HUES48 (cell line): ENCODE data around the gene LRFN4.

Experiments used
- H3K27ac ChIP-seq: one replicate; pipeline ENCODE4 v1.7.0; 2013; ENCODE audit warnings: low read depth, low read length, inconsistent platforms
- H3K27me3 ChIP-seq: 2 replicates; pipeline ENCODE4 v1.6.1; 2013; ENCODE audit warnings: mild to moderate bottlenecking, low read length; ENCODE audit not compliant: control insufficient read depth, insufficient read depth
- H3K36me3 ChIP-seq: 2 replicates; pipeline ENCODE4 v1.6.1; 2013; ENCODE audit warnings: low read length; ENCODE audit not compliant: control insufficient read depth, insufficient read depth
- H3K4me1 ChIP-seq: 2 replicates; pipeline ENCODE4 v1.6.1; 2013; ENCODE audit warnings: mild to moderate bottlenecking, low read length; ENCODE audit not compliant: control insufficient read depth, insufficient read depth
- H3K4me3 ChIP-seq: 2 replicates; pipeline ENCODE4 v1.5.1; 2013; ENCODE audit warnings: mild to moderate bottlenecking, low read depth, low read length
- H3K9ac ChIP-seq: 2 replicates; pipeline ENCODE4 v1.6.1; 2013; ENCODE audit warnings: mild to moderate bottlenecking, low read depth, low read length, moderate library complexity
- H3K9me3 ChIP-seq: 2 replicates; pipeline ENCODE4 v1.6.1; 2013; ENCODE audit warnings: low read length; ENCODE audit not compliant: control insufficient read depth, insufficient read depth

Gene LRFN4

GRCh38 chr11:66852466-66853241 lies 4.2 kb upstream of the LRFN4 start:
- H3K4me3 ChIP-seq: no peak overlapping the region
- H3K9ac ChIP-seq: no peak overlapping the region
- H3K4me1 ChIP-seq: peaks cover 4% of the 10 kb centered on the region
- no peaks in the 10 kb centered on the region for H3K9me3 ChIP-seq
- no peak overlapping the region for H3K27ac ChIP-seq
- H3K36me3 ChIP-seq: peaks cover 20% of the 10 kb centered on the region
- no peaks in the 10 kb centered on the region for H3K27me3 ChIP-seq

DNA sequence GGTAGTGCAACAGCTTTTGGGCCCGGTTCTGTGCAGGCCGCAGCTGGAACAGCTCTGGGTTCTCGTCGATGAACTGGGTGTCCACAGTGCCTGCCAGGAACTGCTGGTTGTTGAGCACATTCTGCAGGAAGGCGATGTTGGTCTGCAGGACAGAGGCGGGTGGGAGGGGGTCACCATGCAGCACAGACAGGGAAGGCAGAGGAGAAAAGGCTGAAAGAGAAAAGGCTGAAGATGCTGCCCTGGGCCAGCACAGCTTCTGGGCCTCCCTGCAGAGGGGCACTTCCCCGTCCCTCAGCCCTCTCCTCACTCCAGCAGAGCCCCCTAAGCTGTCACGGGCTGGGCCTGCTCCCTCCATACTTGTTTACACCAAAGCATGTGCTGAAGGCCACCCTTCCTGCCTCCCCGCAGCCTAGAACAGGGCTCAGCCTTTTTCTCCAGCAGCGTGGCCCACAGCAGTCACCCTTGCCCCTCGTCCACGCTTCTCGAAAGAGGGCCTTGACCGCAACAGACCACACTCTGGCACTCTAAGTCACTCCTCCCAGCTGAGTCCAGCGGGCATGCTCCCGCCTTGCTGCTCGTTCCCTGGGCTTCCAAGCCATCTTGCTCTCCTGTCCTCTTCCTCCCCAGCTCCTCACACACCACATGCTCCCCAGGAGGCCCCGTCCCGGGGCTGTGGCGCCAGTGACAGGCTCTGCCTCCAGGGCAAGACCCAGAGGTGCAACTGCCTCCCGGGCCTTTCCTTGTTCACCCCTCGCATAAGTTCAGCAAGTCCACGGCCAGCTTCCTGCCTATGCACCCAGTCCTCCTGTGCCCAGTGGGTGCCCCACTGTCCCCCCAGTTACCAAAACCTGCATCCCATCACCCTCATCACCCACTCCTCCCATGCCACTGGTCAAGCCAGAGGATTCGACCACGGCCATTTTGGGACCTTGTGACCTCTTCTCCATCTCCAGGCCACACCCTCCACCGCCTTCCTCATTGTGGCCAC lies 3.3 kb upstream of the LRFN4 start:
- no peak overlapping the region for H3K9ac ChIP-seq
- H3K36me3 ChIP-seq: peaks cover 11% of the 10 kb centered on the region
- H3K4me1 ChIP-seq: peaks cover 4% of the 10 kb centered on the region
- H3K27me3 ChIP-seq: no peaks in the 10 kb centered on the region
- no peak overlapping the region for H3K27ac ChIP-seq
- H3K9me3 ChIP-seq: no peaks in the 10 kb centered on the region
- H3K4me3 ChIP-seq: no peak overlapping the region

DNA sequence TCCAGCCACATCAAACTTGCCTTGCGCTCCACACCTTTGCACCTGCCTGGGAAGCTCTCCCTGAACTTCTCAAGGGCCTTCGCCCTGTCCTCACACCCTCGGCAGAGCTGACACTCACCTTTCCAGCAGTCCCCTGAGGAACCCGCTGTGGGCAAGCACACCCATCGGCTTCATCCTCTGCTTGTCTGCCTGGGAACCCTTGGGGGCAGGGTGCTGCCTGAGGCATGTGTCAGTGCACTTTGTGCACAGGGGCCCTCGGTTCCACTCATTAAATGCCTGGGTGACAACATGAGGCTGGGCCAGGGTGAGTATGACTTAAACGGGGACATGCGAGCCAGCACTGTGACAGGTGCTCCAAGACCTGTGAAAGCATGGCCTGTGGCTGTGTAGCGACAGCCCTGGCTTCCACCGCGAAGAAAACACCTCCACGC lies 2.6 kb upstream of the LRFN4 start:
- Histone ChIP-seq H3K4me1 (peaks cover 4% of the 10 kb centered on the region), H3K27ac (no peak overlapping the region), H3K9ac (no peak overlapping the region), H3K4me3 (no peak overlapping the region), H3K36me3 (peaks cover 11% of the 10 kb centered on the region; the same call in 1 of the 2 replicates), H3K9me3 (no peaks in the 10 kb centered on the region), H3K27me3 (no peaks in the 10 kb centered on the region)

- Histone ChIP-seq H3K9ac (no peak overlapping the region), H3K27ac (no peak overlapping the region), H3K4me3 (no peak overlapping the region), H3K9me3 (no peaks in the 10 kb centered on the region), H3K36me3 (peaks cover 11% of the 10 kb centered on the region), H3K27me3 (no peaks in the 10 kb centered on the region), H3K4me1 (peaks cover 4% of the 10 kb centered on the region)
These were observed 2.1 kb upstream of the LRFN4 start for GRCh38 chr11:66854729-66855211.

DNA sequence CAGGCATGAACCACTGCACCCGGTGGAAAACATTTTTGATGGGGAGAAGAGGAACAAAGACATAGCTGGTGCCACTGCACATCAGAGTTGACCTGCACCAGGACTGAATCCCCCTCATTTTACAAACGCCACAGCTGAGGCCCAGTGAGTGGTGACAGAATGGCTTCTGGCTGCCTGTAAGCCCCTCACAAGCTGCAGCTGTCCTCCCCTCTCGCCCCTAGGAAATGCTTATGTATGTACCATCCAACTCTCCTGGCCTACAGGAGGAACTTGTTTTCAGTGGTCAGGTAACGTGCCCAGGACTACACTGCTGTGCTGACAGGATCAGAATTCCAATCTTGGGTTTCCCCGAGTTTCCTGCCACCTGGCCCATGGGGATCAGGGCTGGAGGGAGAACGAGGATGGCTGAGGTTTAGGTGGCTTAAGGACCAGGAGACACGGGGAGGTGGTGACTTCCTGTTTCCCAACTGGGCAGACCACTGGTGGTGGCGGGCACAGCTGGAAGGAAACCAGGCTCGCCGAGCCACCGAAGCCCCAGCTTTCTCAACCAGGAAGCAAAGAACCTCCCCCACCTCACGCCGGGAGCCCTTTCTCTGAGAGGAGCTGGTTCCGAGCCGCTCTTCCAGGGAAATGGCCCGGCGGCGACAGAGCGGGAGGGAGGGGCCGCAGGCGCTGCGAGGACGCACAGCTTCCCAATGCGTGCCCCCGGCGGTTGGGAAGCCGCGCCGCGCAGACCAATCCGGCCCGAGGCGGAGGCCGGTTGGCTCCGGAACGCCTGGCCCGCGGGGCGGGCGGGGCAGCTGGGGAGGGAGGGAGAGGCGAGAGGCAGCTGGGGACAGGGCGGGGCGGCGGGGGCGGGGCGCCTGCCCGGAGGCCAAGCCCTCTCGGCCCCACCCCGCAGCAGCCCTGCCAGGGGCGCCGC lies 1.0 kb upstream of the LRFN4 start:
- Histone ChIP-seq H3K9me3 (no peaks in the 10 kb centered on the region), H3K27ac (peak overlapping the region; percentile 93), H3K36me3 (peaks cover 11% of the 10 kb centered on the region), H3K4me1 (peaks cover 4% of the 10 kb centered on the region), H3K9ac (peak overlapping the region; percentile 71), H3K27me3 (no peaks in the 10 kb centered on the region), H3K4me3 (peak overlapping the region; percentile 93)

GRCh38 chr11:66857234-66857926 lies 516 bp downstream of the LRFN4 start:
- peak overlapping the region; percentile 35 for H3K27ac ChIP-seq

GRCh38 chr11:66857927-66858185 lies 992 bp downstream of the LRFN4 start:
- H3K36me3 ChIP-seq: peaks cover 11% of the 10 kb centered on the region
- no peaks in the 10 kb centered on the region for H3K9me3 ChIP-seq
- peak overlapping the region; percentile 93 for H3K4me3 ChIP-seq
- peaks cover 4% of the 10 kb centered on the region for H3K4me1 ChIP-seq
- H3K9ac ChIP-seq: no peak overlapping the region
- no peaks in the 10 kb centered on the region for H3K27me3 ChIP-seq
- H3K27ac ChIP-seq: peak overlapping the region; percentile 35

More at GRCh38 chr11:66857234-66857926, 516 bp downstream of the LRFN4 start:
- peaks cover 4% of the 10 kb centered on the region for H3K4me1 ChIP-seq
- peaks cover 11% of the 10 kb centered on the region for H3K36me3 ChIP-seq
- H3K4me3 ChIP-seq: peak overlapping the region; percentile 93
- H3K9ac ChIP-seq: peak overlapping the region; percentile 81; the same call in 1 of the 2 replicates
- H3K9me3 ChIP-seq: no peaks in the 10 kb centered on the region
- H3K27me3 ChIP-seq: no peaks in the 10 kb centered on the region

- Histone ChIP-seq H3K4me1 (peaks cover 4% of the 10 kb centered on the region), H3K27ac (no peak overlapping the region), H3K27me3 (no peaks in the 10 kb centered on the region), H3K36me3 (peaks cover 11% of the 10 kb centered on the region), H3K4me3 (no peak overlapping the region), H3K9ac (no peak overlapping the region), H3K9me3 (no peaks in the 10 kb centered on the region)
These were observed 1.5 kb downstream of the LRFN4 start for GRCh38 chr11:66858186-66858938.

DNA sequence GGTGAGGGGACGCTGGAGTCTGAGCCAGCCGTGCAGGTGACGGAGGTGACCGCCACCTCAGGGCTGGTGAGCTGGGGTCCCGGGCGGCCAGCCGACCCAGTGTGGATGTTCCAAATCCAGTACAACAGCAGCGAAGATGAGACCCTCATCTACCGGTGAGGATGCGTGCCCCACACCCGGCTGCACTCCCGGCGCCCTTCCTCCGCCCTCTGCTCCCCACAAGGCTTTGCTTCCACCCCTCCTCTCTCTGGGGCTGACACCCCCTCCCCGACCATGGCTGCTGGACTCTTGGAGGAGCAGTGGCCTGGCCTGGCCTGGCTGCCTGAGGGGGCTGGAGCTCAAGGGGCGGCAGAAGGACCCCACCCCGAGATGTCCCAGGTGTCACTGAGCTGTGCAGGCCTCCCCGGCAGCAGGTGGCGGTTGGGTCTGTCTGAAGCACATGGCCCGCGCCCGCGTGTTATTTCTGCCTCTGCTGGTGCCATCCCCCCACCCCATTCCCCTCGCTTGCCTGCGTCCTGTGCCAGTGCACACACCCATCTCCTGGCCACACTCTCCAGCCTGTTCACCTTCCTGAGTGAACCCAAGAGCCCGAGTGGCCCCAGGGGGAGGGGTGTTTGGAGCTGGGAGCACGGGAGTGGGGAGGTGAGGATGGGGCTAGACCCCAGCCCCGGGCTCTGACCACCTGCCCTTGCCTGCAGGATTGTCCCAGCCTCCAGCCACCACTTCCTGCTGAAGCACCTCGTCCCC lies 2.2 kb downstream of the LRFN4 start:
- no peak overlapping the region for H3K9ac ChIP-seq
- no peaks in the 10 kb centered on the region for H3K27me3 ChIP-seq
- H3K36me3 ChIP-seq: peaks cover 11% of the 10 kb centered on the region
- H3K9me3 ChIP-seq: no peaks in the 10 kb centered on the region
- H3K4me1 ChIP-seq: peaks cover 4% of the 10 kb centered on the region
- no peak overlapping the region for H3K27ac ChIP-seq
- H3K4me3 ChIP-seq: no peak overlapping the region
